ENCODE results near the gene NDUFS3.

Gene NDUFS3

DNA sequence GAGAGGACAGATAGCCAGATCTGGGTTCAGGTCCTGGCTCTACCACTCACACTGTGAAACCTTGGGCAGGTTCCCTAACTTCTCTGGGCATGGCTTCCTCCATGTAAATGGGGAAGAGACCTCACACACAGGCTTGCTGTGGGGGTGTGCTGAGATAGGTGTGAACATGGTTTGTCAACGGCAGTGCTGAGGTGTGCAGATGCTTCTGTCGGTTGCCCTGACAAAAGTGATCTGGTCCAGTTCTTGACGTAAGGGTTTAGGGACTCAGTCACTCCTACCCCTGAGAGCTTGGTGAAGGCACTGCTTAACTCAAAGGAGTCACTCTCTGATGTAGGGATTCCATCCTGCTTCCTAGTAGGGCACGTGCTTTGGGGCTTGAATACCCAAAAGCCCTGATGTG, 13.4 kb downstream of the NDUFS3 start:
- no peak for DNase-seq

DNA sequence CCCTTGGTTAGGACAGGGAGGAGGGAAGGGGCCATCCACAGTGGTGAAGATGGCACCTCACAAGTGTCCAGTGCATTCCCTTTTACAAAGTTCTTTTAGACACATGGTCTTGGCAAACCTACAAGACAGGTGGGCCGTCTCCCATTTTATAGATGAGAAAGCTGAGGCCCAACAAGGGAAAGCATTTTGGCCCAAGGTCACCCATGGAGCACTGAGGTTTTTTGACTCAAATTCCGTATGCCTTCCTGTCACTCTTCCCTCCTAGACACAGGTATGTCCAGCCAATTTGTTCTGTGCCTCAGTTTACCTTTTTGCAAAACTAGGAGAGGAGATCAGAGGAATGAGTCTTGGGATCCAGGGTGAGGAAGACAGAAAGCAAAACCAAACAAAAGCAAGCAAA, 14.1 kb downstream of the NDUFS3 start:
- no peak for DNase-seq

DNA sequence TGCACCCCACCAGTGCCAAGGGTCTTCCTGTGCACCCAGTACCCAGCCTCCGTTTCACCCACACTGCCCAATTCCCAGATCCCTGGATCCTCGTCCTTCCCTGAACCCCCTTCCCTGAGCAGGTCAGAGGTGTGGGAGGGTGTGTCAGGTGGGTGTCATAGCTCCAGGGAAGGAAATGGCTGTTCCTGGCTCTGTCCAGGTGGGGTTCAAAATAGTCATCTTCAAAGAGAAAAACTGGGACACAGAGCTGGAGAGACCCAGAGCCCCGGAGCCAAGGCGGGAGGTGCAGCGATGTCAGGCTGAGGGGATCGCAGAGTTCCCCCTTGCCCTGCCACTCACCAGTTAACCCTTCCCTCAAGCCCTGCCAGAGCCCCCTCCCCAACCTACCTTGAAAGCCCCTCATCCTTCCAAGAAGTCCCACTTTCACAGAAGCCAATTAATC, 14.6 kb downstream of the NDUFS3 start:
- no peak for DNase-seq

- no peak for DNase-seq
Observed at GRCh38 chr11:47593934-47594855, 15.3 kb downstream of the NDUFS3 start, which contains the start of gene C1QTNF4. TSS of gene C1QTNF4 (minus strand) at chr11:47594411. CDS start at chr11:47590810, 3,601 bp downstream.

DNA sequence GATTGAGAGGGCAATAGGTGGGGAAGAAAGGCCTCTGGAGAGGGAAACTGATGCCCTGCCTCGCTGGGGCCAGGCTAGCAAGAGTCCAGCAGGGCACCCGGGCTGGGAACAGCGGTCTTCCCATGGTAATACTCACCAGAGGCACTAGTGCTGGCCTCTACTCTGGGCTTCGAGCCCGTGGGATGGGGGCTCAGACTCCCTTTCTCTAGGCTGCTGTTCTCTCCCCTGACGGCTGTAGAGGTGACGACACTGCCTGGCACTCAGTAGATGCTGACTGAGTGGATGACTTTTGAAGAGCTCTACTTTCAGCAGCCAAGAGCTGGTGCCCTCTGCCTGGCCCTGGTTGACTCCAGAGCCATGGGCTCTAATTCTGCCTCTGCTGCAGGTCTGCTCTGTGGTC, 16.2 kb downstream of the NDUFS3 start:
- DNase-seq: no peak

- no peak for DNase-seq
Observed at GRCh38 chr11:47595967-47596366, 17.1 kb downstream of the NDUFS3 start.

GRCh38 chr11:47599902-47600301, 21.0 kb downstream of the NDUFS3 start:
- DNase-seq: no peak

GRCh38 chr11:47603295-47603694, 24.4 kb downstream of the NDUFS3 start:
- DNase-seq: no peak

- no peak for DNase-seq
Observed at GRCh38 chr11:47605921-47606320, 27.0 kb downstream of the NDUFS3 start.

- peak; percentile 72 for DNase-seq
Observed at GRCh38 chr11:47606731-47607130, 27.9 kb downstream of the NDUFS3 start.

DNA sequence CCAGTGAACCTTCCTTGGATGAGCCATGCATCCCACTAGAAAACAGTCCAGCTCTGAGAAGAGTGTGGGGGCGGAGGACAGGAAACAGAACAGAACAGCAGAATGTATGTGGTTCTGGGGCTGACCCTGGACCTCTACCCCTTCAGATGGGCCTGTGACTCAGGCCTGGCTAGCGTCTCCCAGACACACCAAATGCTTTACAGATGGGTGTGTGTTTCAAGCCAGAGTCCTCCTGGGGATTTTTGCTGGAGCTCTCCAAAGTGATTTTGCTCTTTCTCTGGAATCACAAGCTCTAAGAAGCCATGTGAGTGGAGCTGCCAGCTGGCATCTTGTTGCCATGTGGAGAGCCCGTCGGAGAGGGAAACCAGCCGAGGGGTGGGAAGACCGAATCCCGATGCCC, 28.5 kb downstream of the NDUFS3 start:
- peak; percentile 93 for DNase-seq

GRCh38 chr11:47609675-47610074, 30.8 kb downstream of the NDUFS3 start:
- no peak for DNase-seq

- no peak for DNase-seq
Observed at GRCh38 chr11:47611348-47611794, 32.5 kb downstream of the NDUFS3 start.

GRCh38 chr11:47615249-47615648, 36.4 kb downstream of the NDUFS3 start:
- DNase-seq: no peak

DNA sequence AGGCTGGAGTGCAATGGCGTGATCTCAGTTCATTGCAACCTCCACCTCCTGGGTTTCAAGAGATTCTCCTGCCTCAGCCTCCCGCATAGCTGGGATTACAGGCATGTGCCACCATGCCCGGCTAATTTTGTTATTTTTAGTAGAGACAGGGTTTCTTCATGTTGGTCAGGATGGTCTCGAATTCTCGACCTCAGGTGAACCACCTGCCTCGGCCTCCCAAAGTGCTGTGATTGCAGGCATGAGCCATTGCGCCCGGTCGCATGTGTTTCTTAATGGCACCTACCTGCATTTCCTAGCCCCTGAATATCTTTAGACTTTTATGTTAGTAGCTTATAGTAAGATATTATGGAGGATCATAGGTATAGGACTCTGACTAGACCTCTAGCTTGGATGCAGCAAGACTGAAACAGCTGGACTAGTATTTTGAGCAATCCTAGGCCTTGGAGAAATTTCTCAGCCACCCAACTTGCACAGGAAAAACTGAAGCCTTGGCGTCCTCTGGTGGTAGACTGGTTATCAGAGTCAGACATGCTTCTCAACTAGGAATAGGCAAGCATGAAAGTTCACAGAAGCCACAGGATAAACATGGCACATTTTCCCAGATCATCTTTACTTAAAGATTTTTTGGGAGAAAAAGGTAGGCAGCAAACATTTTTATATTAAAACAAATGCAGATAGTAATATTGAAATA, 38.0 kb downstream of the NDUFS3 start:
- peak; percentile 73 for DNase-seq

GRCh38 chr11:47617417-47617809, 38.5 kb downstream of the NDUFS3 start:
- no peak for DNase-seq

DNA sequence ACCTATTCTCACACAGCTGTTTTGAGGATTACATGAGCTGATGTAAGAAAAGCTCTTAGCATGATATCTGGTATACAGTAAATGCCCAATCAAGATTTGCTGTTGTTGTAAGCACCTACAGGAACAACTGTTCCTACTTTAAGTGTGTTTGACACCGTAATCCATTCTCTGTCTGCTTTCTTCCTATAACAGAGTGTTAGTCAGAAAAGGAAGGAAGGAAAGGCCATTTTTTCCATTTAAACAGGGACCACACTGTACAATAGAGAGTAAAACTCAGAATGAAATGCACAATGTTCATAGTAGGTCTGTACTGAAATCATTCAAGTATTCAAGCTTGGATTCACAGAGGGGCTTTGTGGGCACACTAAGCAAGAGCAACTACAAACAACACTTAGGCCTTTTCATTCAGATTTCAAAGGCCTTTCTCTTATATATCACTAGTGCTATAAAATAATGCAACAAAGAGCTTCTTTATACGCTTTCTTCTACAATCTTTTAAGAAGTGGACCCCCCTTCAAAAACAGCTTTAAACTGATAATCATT, 42.0 kb downstream of the NDUFS3 start:
- no peak for DNase-seq

GRCh38 chr11:47626234-47626633, 47.4 kb downstream of the NDUFS3 start:
- DNase-seq: no peak

- DNase-seq: no peak
Observed at GRCh38 chr11:47628026-47628425, 49.2 kb downstream of the NDUFS3 start.

GRCh38 chr11:47631473-47631872, 52.6 kb downstream of the NDUFS3 start:
- DNase-seq: no peak

Measured in islet precursor cell (in vitro differentiated cells).